ENCODE measurements around the gene NTRK2. TPM values are rescaled to one million over a fixed set of nuclear protein-coding genes. Genes with fewer than 3 reads are reported as not detected.
"Not testable (repeated sequence)": the region's sequence is repeated elsewhere in the genome, so short reads cannot be mapped to it uniquely, and the experiment has no call there.

Gene NTRK2
- total RNA-seq, 2 experiments from 2014 or later: 0.02 to 0.05 TPM

DNA sequence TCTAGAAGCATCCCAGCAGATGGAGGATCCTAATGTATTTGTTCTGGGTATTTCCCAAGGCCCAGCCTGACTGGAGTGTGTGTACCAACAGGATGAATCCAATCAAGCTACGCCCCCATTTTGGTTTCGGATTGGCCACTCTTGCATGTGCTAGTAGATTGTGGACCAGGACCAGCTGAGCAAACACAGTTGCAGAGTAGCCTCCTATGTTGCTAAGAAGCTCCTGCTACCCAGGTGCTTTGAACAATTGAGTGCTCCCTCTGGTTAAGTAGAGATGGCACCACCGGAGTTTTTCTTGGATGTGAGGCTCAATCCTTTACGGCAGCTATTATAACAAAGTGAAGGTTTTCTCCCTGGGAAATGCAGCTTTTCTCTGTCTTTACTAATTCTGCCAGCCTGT lies 204.5 kb downstream of the NTRK2 start:
- intact Hi-C loops (cut with micrococcal nuclease): no loop called here
- Mint-ChIP-seq H3K27me3 (ENCODE audit: low read depth) (no peaks in the 10 kb centered on the region), H3K9me3 (no peaks in the 10 kb centered on the region), H3K27ac (no peak overlapping the region), H3K4me3 (no peak overlapping the region), H3K4me1 (ENCODE audit: low read depth) (peaks cover 6% of the 10 kb centered on the region), H3K36me3 (ENCODE audit: low read depth) (no peaks in the 10 kb centered on the region)
- CTCF ChIA-PET: no interaction called here
- no peak for DNase-seq

- Mint-ChIP-seq H3K27me3 (ENCODE audit: low read depth) (no peaks in the 10 kb centered on the region), H3K27ac (no peak overlapping the region), H3K4me3 (no peak overlapping the region), H3K36me3 (ENCODE audit: low read depth) (no peaks in the 10 kb centered on the region), H3K9me3 (no peaks in the 10 kb centered on the region), H3K4me1 (ENCODE audit: low read depth) (peaks cover 6% of the 10 kb centered on the region)
- no peak for DNase-seq
- CTCF ChIA-PET: no interaction called here
- intact Hi-C loops (cut with micrococcal nuclease): no loop called here
Measured at GRCh38 chr9:84874596-84874995, 205.1 kb downstream of the NTRK2 start.

DNA sequence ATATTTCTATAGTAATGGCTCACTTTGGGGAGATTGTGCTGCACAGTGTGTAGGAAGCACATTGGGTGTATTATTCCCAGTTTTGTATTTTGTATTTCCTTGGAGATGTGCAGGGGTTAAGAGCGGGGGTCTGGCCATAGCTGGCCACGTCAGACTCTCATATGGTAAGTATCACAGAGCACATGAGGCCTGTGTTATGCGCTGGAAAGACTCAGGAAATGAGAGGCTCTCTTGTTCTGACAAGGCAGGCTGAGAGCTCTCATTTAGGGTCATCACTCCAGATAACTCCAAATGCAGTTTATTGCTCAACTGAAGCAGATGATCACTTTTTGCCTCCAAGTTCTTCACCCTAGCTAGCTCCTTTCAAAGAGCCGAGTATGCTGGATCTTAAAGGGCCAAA lies 205.7 kb downstream of the NTRK2 start:
- no peak for DNase-seq
- Mint-ChIP-seq H3K4me1 (ENCODE audit: low read depth) (peaks cover 6% of the 10 kb centered on the region), H3K36me3 (ENCODE audit: low read depth) (no peaks in the 10 kb centered on the region), H3K9me3 (no peaks in the 10 kb centered on the region), H3K27me3 (ENCODE audit: low read depth) (no peaks in the 10 kb centered on the region), H3K4me3 (no peak overlapping the region), H3K27ac (no peak overlapping the region)
- intact Hi-C loops (cut with micrococcal nuclease): no loop called here
- CTCF ChIA-PET: no interaction called here

- H3K27me3 Mint-ChIP-seq (ENCODE audit: low read depth): no peaks in the 10 kb centered on the region
- intact Hi-C loops (cut with micrococcal nuclease): no loop called here
- peaks cover 1% of the 10 kb centered on the region for H3K4me1 Mint-ChIP-seq (ENCODE audit: low read depth)
- CTCF ChIA-PET: no interaction called here
- no peak overlapping the region for H3K4me3 Mint-ChIP-seq
- H3K9me3 Mint-ChIP-seq: no peaks in the 10 kb centered on the region
- DNase-seq: no peak
- H3K36me3 Mint-ChIP-seq (ENCODE audit: low read depth): no peaks in the 10 kb centered on the region
- no peak overlapping the region for H3K27ac Mint-ChIP-seq
Measured at GRCh38 chr9:84879631-84880030, 210.1 kb downstream of the NTRK2 start.

DNA sequence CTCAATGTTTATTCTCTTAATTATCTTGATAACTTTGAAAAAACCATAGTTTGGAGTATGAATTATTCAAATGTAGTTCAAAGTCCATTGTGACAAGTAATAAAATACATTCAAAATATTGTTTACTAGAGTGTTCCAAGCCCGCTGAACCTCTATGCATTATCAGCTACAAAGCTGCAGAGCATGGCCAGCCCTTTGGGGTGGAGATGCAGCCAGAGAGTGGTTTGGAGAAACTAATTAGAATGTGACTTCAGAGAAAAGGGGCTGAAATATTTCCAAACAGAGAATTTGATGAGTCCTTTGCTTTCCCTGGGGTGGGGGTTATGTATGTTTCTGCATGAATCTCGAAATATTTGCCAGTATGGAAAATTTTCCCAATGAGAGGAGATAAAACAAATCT lies 211.3 kb downstream of the NTRK2 start:
- H3K36me3 Mint-ChIP-seq (ENCODE audit: low read depth): no peaks in the 10 kb centered on the region
- no peak for DNase-seq
- H3K27me3 Mint-ChIP-seq (ENCODE audit: low read depth): no peaks in the 10 kb centered on the region
- CTCF ChIA-PET: no interaction called here
- intact Hi-C loops (cut with micrococcal nuclease): no loop called here
- no peak overlapping the region for H3K27ac Mint-ChIP-seq
- no peak overlapping the region for H3K4me3 Mint-ChIP-seq
- no peaks in the 10 kb centered on the region for H3K9me3 Mint-ChIP-seq
- no peaks in the 10 kb centered on the region for H3K4me1 Mint-ChIP-seq (ENCODE audit: low read depth)

- Mint-ChIP-seq H3K27me3 (ENCODE audit: low read depth) (no peaks in the 10 kb centered on the region), H3K4me1 (ENCODE audit: low read depth) (no peaks in the 10 kb centered on the region), H3K36me3 (ENCODE audit: low read depth) (no peaks in the 10 kb centered on the region), H3K9me3 (no peaks in the 10 kb centered on the region), H3K4me3 (no peak overlapping the region), H3K27ac (no peak overlapping the region)
- CTCF ChIA-PET: no interaction called here
- no peak for DNase-seq
- intact Hi-C loops (cut with micrococcal nuclease): no loop called here
Measured at GRCh38 chr9:84886866-84887265, 217.3 kb downstream of the NTRK2 start.

- H3K36me3 Mint-ChIP-seq (ENCODE audit: low read depth): no peaks in the 10 kb centered on the region
- CTCF ChIA-PET: no interaction called here
- H3K27ac Mint-ChIP-seq: no peak overlapping the region
- H3K9me3 Mint-ChIP-seq: no peaks in the 10 kb centered on the region
- no peaks in the 10 kb centered on the region for H3K27me3 Mint-ChIP-seq (ENCODE audit: low read depth)
- H3K4me3 Mint-ChIP-seq: no peak overlapping the region
- intact Hi-C loops (cut with micrococcal nuclease): no loop called here
- DNase-seq: no peak
- H3K4me1 Mint-ChIP-seq (ENCODE audit: low read depth): no peaks in the 10 kb centered on the region
Measured at GRCh38 chr9:84891924-84892323, 222.4 kb downstream of the NTRK2 start.

- DNase-seq: no peak
- H3K4me1 Mint-ChIP-seq (ENCODE audit: low read depth): no peaks in the 10 kb centered on the region
- no peak overlapping the region for H3K27ac Mint-ChIP-seq
- CTCF ChIA-PET: no interaction called here
- H3K27me3 Mint-ChIP-seq (ENCODE audit: low read depth): no peaks in the 10 kb centered on the region
- intact Hi-C loops (cut with micrococcal nuclease): no loop called here
- H3K4me3 Mint-ChIP-seq: no peak overlapping the region
- no peaks in the 10 kb centered on the region for H3K36me3 Mint-ChIP-seq (ENCODE audit: low read depth)
- H3K9me3 Mint-ChIP-seq: no peaks in the 10 kb centered on the region
Measured at GRCh38 chr9:84893419-84894128, 224.0 kb downstream of the NTRK2 start.

GRCh38 chr9:84894859-84895258 lies 225.3 kb downstream of the NTRK2 start:
- Mint-ChIP-seq H3K27me3 (ENCODE audit: low read depth) (no peaks in the 10 kb centered on the region), H3K36me3 (ENCODE audit: low read depth) (no peaks in the 10 kb centered on the region), H3K27ac (no peak overlapping the region), H3K4me3 (no peak overlapping the region), H3K4me1 (ENCODE audit: low read depth) (no peaks in the 10 kb centered on the region), H3K9me3 (no peaks in the 10 kb centered on the region)
- intact Hi-C loops (cut with micrococcal nuclease): no loop called here
- CTCF ChIA-PET: no interaction called here
- no peak for DNase-seq

DNA sequence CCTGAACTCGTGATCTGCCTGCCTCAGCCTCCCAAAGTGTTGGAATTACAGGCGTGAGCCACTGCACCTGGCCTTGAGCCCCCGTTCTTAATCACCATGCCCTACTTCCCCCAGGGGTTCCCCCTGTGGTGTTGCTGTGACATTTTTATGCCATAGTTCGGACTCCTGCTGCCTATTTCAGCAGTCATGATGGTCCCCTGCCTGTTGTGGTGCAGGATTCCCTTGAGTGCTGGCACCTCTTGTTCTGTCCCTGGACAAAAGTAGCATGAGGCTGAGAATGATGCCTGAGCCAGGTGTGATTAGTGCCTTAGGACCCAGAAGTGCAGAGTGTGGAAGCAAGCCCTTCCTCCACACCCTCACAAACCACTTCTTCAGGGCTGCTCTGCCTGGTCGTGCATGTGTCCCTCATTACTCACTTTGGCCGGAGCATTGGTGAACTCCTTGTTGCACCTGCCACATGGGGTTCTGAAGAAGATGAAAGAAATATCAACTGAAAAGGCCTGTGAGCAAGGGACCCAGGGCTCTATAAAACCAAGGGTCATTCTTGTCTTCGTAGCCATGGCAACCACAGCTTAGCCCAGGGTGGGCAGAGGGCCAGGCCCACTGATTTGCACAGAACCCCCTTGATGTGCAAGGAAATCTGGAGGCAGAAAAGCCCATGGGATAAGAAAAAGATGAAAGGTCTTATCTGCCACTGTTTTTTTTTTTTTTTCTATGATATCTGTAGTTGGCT lies 228.0 kb downstream of the NTRK2 start:
- DNase-seq: no peak
- CTCF ChIA-PET: interaction anchor here (0.7 kb wide), 1 partner anchor 103 kb away, joined by 3 read pairs; no protein-coding TSS in a partner anchor
- H3K9me3 Mint-ChIP-seq: no peaks in the 10 kb centered on the region
- H3K27me3 Mint-ChIP-seq (ENCODE audit: low read depth): no peaks in the 10 kb centered on the region
- H3K4me3 Mint-ChIP-seq: no peak overlapping the region
- intact Hi-C loops (cut with micrococcal nuclease): no loop called here
- H3K27ac Mint-ChIP-seq: no peak overlapping the region
- H3K36me3 Mint-ChIP-seq (ENCODE audit: low read depth): no peaks in the 10 kb centered on the region
- no peaks in the 10 kb centered on the region for H3K4me1 Mint-ChIP-seq (ENCODE audit: low read depth)

- Mint-ChIP-seq H3K27me3 (ENCODE audit: low read depth) (no peaks in the 10 kb centered on the region), H3K27ac (no peak overlapping the region), H3K36me3 (ENCODE audit: low read depth) (no peaks in the 10 kb centered on the region), H3K9me3 (no peaks in the 10 kb centered on the region), H3K4me1 (ENCODE audit: low read depth) (no peaks in the 10 kb centered on the region), H3K4me3 (no peak overlapping the region)
- intact Hi-C loops (cut with micrococcal nuclease): no loop called here
- DNase-seq: no peak
- CTCF ChIA-PET: interaction anchor here (0.7 kb wide), 1 partner anchor 104 kb away, joined by 3 read pairs; no protein-coding TSS in a partner anchor
Measured at GRCh38 chr9:84898188-84898587, 228.7 kb downstream of the NTRK2 start.

DNA sequence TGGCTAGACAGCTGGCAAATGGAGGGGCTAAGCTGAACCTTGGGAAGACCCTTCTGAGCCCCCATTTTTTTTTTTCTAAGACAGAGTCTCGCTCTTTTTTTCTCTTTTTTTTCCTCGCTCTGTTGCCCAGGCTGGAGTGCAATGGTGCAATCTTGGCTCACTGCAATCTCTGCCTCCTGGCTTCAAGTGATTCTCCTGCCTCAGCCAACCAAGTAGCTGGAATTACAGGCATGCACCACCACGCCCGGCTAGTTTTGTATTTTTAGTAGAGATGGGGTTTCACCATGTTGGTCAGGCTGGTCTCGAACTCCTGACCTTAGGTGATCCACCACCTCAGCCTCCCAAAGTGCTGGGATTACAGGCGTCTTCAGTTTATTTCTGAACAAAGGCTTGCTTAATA lies 229.1 kb downstream of the NTRK2 start:
- H3K9me3 Mint-ChIP-seq; H3K4me1 Mint-ChIP-seq (ENCODE audit: low read depth); H3K4me3 Mint-ChIP-seq; H3K27me3 Mint-ChIP-seq (ENCODE audit: low read depth); H3K36me3 Mint-ChIP-seq (ENCODE audit: low read depth); H3K27ac Mint-ChIP-seq; DNase-seq; intact Hi-C loops (cut with micrococcal nuclease): not testable (repeated sequence)
- CTCF ChIA-PET: interaction anchor here (0.7 kb wide), 1 partner anchor 104 kb away, joined by 3 read pairs; no protein-coding TSS in a partner anchor

- H3K4me3 Mint-ChIP-seq: no peak overlapping the region
- no peaks in the 10 kb centered on the region for H3K4me1 Mint-ChIP-seq (ENCODE audit: low read depth)
- CTCF ChIA-PET: no interaction called here
- no peaks in the 10 kb centered on the region for H3K36me3 Mint-ChIP-seq (ENCODE audit: low read depth)
- H3K27ac Mint-ChIP-seq: no peak overlapping the region
- intact Hi-C loops (cut with micrococcal nuclease): no loop called here
- H3K27me3 Mint-ChIP-seq (ENCODE audit: low read depth): no peaks in the 10 kb centered on the region
- DNase-seq: no peak
- H3K9me3 Mint-ChIP-seq: no peaks in the 10 kb centered on the region
Measured at GRCh38 chr9:84899326-84899725, 229.8 kb downstream of the NTRK2 start.
